NK-92 (cell line): ENCODE data around the gene ANTXR1.

Experiments used
- DNase-seq: peaks from one replicate; lab custom pipeline; 2025; ENCODE audit not compliant: unreplicated experiment; lab: John Stamatoyannopoulos, UW

Gene ANTXR1

DNA sequence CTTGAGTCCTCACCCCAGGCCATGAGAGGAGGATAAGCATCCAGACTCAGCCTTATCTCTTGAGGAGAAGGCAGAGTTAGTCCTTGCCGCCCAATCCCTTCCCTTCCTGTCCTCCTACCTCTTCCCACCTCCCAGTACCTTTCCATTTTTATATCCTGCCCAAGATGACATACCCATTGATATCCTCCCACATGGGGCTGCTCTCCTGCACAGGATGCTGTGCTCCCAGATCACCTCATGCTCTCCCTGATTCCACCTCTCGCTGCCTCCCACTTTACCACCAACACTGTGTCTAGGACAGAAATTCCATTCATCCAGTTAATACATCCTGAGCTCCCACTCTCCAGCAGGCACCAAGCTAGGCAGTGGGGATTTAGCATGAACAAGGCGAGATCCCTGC, 191.7 kb downstream of the ANTXR1 start:
- no peak for DNase-seq

DNA sequence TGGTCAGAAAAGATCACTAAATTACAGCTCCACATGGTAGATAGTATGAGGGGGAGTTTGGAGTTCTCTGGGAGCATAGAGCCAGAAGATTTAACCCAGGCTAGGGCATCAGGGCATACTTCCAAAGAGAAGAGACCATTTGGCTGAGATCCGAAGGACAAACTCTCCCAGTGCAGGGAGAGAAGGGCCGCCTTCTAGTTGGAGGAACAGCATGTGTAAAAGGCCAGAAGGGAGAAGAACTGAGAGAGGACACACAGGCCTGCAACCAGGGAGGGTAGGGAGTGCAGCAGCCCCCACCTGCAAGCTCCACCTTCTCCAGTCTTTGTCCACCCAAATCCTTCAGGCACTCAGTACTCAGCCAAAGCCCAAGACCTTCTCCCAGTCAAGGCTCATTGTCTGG, 192.1 kb downstream of the ANTXR1 start:
- DNase-seq = no peak

DNA sequence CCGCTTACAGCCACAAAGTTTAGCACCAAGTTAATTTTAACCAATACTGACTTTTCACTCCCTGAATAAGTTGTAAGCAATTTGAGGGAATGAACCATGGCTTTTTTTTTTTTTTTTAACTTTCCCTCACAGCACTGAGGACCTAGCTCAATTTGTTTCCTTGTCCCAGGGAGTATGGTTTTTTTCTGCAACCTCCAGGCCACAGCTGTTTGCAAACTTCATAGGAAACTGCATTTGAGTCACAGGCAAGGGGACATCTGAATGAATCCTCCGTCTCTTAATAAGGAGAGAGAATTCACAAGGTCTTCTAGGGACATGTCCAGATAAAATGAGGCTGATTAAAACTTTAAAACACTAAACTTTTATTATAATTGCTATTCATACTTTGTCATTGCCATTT, 192.5 kb downstream of the ANTXR1 start:
- no peak for DNase-seq

DNA sequence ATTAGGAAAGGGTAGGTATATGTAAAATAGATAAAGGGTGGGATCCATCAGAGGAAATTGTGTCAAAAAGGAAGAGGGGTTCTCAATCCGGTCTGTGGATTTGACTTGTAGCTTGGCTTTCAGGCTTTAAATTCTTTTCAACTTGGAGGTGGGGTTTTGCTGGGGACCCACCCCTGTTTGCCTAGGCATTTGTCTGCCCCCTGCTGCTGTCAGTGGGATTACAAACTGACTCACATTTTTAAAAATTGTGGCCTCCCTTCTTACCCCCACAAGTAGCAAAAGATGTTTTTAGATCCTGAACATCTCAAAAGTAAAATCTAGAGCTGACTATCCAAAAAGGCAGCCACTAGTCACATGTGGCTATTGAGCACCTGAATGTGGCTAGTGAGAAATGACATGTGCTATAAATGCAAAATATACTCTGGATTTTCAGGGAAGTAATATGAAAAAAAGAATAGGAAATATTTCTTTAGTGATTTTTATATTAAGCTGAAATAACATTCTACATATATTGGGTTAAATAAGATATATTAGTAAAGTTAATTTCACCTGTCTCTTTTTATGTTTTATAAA, 195.1 kb downstream of the ANTXR1 start:
- no peak for DNase-seq

DNA sequence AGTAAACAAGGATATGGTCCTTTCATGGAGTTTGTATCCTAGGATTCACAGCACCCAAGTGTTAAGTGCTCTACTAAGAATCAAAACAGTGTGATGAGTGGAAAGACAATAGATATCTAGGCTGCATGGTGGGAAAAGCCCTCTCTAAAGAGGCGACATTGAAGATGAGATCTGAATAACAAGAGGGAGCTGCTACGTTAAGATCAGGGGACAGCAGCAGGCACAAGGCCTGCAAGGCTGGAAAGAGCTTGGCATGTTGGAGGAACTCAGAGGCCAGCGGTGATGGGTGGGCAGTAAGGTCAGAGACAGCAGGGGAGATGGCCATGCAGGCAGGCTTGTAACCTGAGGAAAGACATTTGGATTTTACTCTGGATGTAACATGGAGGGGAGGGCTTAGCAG, 196.5 kb downstream of the ANTXR1 start:
- DNase-seq = no peak

DNA sequence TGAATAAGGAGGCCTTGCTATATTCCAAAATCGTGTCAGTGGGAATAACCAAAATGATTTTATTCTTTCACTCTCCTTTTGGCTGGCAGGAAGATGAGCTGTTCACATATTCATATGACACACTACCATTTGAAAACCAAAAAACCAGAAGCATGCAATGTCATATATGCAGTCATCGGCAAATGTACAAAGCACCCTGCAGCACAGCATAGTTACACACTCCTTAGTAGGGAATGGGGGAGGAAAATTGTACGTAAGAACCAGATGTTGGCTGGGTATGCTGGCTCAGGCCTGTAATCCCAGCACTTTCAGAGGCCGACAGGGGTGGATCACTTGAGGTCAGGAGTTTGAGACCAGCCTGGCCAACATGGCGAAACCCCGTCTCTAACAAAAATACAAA, 197.4 kb downstream of the ANTXR1 start:
- DNase-seq = no peak

DNA sequence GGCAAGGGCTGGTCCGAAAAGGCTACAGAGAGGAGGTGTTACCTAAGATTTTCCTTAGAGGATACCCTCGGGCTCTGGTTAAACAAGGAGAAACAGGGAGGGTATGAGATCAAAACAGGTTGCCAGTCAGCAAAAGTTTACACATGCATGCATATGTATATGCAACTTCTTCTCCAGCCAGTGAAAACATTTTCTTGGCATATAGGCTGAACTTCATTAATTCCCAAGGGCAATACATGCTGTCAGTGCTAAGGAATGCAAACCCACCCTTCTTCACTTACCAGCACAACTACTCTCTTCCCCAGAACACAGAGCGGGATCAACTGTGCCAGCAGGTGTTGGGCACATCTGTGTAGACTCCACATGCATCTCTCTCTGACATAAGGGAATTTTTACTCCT, 198.1 kb downstream of the ANTXR1 start:
- DNase-seq = no peak

DNA sequence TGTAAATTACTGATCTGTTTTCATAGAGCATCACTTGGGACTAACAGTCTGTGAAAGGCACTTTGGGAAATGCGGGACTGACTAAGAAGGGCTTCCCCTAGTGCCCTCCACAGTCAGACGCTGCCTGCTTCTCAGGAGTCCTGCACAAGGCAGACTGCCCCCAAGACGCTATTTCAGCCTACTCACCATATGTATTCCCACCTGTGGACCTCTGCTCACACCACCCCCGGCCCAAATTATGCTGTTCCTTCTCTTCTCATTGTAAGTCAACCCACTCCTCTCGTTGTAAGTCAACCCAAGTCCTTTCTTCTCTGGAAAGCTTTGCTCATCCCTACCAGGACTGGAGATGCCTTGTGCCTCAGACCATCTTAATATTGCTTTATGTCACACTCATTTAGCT, 198.7 kb downstream of the ANTXR1 start:
- DNase-seq = no peak

DNA sequence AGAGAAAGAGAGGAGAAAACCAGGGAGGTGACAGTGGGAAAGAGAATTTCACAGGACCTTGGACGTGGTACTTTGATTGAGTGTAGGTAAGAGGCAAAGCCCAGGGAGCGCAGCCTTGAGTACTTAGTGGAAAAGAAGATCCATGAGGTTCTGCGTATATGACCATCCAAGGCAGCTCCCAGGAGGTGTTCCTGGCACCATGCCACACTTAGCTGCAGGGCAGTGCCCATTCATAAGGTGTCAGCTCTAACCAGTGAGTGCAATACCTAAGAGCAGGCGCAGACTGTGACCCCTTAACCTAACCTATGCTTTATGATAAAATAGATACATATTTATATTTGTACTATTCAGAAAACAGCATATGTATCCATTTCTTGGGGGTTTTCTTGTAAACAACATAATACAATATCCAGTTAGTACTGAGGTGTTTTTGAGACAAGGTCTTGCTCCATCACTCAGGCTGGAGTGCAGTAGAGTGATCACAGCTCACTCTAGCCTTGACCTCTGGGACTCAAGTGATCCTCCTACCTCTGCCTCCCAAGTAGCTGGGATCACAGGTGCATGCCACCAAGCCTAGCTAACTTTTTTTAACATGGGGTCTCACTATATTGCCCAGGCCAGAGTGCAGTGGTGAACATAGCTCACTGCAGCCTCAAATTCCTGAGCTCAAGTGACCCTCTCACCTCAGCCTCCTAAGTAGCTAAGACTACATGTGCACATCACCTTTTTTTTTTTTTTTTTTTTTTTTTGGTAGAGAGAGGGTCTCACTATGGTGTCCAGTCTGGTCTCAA, 199.5 kb downstream of the ANTXR1 start:
- DNase-seq = no peak

DNA sequence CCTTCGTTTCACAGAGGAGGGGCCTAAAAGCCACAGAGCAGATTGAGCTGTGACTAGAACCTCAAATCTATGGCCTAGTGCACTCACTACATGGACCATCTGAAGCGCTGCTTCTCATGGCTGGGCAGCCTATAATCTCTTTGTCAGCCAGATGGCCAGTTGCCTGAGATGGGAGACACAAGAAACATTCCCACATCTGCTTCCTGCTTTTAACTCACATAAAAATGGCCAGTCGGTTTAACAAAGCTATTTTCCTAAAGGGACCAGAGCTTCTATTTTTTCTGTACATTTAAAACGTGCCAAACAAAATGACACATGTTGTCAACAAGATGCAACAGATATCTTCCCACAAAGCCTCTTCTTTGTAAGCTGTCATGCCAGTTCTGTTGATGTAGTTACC, 200.2 kb downstream of the ANTXR1 start:
- no peak for DNase-seq

DNA sequence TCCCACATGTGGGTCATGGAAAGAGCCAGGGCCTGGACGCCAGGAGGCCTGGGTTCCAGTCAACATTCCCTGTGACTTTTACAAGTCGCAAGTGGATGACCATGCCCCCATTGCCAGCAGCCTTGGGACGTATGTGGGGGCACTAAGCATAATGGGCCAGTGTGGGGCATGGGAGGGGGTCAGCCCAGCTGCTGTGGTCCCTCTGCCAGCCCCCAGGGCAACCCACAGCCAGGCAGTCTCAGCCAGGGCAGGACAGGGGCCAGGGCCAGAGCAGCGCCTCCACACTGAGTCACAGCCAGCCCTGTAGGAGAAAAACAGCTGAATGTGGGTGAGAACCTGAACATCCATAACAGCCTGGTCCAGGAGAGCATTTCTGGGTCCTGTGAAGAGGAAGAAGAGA, 200.8 kb downstream of the ANTXR1 start:
- no peak for DNase-seq

DNA sequence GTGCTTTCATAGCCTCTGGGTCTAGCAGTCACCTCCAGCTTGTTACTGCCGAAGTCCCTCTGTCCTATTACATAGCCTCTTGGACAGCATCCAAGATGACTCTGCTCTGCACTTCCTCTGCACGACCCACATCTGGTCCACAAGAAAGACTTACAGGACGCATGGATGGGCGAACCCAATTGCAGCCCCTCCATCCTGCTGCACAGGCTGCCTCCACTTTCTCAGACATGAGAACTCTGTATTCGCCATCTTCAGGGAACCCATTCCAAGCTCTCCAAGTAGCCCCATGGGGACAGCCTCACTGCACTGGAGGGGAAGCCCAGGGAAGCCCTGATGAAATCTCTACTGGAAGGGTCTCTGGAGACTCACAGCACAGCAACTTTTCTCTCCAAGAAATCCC, 201.9 kb downstream of the ANTXR1 start:
- no peak for DNase-seq

DNA sequence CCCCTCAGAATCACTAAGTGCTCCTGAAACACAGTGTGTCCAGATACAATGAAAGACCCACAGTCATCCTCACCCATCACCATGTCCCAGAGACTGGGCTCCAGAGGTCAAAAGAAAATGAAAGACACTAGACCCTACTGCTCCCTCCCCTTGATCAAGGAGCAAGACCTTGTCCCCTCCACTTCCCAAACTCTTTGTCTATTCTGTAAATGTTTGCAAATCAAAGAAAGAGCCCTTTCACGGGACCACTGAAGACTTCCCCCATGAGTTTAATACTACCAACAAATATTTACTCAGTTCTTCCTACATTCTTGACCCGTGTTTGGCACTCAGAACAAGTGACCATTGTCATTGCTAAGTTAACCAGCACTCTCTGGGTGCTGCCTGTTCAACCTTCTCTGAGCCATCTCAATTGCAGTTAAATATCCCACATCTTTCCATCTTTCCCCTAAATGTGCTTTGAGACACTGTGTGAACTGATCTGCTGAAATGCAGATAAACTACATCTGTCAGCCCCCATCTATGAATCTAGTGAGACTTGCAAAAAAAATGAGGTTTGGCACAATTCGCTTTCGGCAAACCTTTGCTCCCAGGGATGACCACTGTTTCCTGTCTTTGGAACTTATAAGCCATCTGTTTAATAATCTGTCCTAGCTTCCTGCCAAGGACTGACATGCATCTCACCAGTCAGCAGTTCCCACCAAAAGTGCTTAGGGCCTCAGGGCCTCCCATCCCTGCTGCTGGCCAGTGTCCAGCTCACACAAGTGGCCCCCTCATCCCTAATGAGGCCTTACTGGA, 203.8 kb downstream of the ANTXR1 start:
- DNase-seq = no peak

DNA sequence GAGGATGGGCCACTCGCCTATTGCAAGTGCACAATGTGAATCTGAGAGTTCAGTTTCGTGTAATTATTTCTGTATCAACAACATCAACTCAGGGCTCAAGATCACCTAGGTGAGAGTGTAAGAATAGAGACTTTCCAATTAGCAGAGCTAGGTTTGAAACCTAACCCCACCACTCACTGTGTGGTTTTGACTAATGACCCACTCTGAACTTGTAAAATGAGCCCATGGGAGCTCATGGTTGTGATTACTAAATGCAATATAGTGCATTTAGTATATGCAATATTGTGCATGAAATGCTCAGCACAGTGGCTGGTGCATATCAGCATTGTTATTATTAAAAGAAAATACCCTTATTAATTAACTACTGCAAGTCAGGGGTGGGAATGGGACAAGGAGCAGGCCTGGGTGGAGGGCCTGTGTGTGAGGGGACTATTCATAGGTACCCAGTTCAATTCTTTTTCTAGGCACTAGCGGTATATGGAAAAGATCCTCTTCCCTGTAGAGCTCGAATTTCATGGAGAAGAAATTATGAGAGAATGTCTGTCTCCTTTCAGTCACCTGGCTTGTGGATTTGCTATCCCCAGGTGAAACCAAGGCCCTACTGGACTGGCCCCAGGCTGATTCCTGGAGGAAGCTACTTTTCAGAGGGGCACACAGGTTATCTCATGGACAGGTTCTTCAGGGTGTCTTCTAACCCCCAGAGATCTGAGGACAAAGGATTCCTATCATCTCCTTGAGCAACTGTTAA, 204.5 kb downstream of the ANTXR1 start:
- no peak for DNase-seq

DNA sequence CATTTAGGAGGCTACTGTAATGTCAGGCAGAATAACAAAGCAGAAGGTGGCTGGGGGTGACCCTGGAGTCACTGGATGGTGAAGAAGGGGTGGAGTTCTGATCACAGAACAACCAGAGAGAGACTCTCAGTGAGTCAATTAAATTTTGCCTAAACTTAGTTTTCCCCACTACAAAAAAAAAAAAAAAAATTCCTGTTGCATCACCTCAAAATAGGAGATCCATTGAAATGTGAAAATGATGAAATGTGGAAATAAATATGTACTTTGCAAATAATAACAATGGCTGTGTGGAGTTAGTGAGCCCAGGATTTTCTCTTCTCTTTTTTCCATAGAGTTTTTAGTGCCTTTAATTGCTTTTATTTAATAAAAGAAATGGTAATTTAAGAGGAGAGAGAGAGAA, 208.5 kb downstream of the ANTXR1 start:
- no peak for DNase-seq

DNA sequence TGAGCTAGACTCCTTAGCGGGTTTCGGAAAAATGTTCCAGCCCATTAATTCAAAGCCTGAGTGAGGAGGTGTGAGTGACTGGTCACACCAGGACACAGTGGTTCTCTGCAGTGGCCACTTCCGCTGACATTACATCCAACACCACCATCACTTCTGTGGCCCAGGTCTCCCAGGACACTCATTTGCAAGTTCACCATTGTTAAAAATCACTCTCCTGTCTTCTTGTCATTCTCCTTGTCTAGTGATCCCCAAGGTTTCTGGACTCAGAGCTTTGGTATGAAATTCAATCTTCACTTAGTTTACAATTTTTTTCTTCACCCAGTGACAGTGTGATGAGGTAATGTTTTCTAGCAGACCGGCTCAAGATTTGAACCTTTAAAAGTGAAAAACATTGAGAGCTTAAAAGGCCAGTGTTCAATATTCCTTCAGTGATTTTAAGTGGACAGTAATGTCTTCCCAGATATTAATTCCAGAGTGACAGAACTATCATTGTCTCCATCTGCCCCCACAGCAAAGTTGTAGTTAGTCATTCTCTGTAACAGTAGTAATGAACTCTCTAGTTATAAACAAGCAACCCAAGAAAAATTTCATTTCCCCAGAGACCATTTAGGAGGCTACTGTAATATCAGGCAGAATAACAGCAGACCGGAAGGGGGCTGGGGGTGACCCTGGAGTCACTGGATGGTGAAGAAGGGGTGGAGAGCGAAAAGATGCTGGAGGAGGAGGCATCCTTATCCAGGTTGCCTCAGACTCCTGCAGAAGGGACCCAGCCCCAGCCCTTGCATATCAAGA, 209.2 kb downstream of the ANTXR1 start:
- DNase-seq = no peak

DNA sequence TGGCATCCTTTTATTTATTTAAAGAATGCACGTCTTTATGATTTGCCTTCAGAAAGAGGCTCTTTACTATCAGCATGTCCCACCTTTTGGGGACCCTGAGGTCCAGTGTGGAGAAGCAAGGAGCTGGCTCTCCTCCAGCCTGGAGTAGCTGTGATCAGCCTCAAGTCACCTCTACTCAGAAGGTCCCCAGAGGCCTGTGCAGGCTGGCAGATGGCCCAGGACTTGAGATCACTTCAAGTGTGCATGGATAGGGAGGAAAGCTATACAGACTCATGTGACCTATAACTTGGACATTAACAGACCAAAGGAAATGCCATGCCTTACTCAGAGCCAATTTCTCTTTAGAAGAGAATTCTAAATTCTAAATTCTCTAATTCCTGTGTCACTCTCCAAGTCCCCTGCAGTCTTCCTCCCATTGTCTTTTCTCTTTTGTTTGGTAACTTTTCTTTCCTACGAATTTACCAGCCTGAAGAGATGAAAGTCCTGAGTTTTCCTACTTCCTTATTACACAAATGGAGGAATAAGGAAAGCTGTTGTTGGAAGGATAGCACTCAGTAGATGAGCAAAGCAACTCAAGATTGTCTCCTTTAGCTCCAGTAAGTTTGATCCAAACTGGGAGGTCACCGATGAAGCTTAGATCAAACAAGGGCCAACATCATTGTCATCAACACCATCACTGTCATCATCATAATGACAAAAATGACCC, 210.1 kb downstream of the ANTXR1 start:
- no peak for DNase-seq

DNA sequence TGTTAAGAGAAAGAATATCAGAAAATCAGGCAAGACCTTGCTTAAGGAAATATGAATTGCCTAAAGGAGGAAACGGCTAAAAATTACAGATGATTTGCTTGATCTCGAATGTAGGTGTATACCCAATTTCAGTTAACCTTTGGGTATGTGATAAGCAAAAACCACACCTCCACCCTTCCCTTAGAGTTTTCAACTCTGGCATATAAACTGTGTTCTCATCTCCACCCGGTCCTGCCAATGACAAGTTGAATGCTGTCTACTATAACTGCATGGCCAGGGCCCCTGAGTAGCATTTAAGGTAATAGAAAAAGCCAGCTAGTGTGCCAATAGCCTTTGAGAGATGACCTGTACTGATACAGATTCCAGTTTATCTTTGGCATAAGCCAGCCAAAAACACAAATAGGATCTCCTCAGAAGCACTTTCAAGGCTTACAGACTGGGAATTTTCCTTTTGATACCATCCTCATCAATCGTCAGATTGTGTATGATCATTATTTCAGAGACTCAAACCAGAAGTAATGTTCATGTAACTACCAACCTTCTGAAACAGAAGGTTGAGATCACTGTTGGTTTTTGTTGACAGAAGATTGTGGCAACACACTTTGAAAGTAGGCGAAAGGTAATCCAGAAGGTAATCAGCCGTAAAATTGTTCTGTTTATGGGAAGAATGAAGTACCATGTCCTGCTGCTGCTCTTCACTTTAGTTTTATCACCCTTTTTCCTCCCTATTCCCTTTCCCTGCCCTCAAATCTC, 211.0 kb downstream of the ANTXR1 start:
- no peak for DNase-seq

DNA sequence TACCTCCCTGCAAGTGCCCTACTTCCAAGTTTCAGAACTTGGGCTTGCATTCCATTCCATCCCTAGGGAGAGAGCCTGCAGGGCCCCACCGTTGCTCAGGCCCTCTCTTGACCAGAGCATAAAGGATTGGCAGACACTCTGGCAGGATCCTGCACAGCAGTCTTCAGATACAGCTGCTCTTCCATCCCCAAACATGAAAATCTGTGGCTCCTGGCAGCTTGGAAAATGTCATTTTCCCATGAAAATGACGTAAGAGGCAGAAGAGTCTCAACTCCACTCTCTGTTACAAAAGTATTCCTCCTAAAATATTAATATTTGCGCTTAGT, 211.5 kb downstream of the ANTXR1 start:
- DNase-seq = no peak

DNA sequence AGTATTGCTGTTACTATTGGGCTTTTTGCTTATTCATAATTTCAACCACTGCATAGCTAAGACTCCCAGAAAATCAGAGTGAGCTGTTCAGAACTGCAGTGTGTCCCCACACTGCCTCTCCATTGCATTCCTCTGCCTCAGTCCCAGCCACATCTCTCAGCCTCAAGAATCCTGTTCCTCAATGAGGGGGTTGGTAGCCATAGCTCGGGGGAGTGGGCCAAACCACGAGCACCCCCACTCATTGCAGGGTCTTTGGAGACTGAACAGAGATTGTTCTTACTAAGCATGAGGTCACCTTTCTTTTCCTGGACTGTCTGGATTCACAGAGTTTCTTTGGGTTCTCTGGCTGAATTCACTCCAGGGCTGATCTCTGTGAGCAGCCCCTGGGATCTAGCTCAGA, 213.0 kb downstream of the ANTXR1 start:
- DNase-seq = no peak
